CD4-positive, CD25-positive, alpha-beta regulatory T cell (primary cell): ENCODE data around the gene FRMD8. TPM values are rescaled to one million over a fixed set of nuclear protein-coding genes. Genes with fewer than 3 reads are reported as not detected.

Experiments used
- ATAC-seq, 2 donors: fragments of 150-1000 bp; cut with Tn5 transposase; one replicate each; pipeline ENCODE4 v1.10.0; 2021; ENCODE audit warnings: low read depth in 2 of 2, moderate number of reproducible peaks in 2 of 2, moderate library complexity in 1 of 2
- DNase-seq, 3 donors: peaks; one replicate each; pipeline versions ENCODE4 v3.0.0 to v3.0.0-alpha.2; 2012 to 2022; ENCODE audit warnings: mixed read lengths in 1 of 3
- H3K27ac ChIP-seq: one replicate; pipeline ENCODE4 v1.7.0; 2013; ENCODE audit warnings: mild to moderate bottlenecking, low read length; ENCODE audit not compliant: insufficient read depth, poor library complexity, severe bottlenecking
- H3K27me3 ChIP-seq: one replicate; pipeline ENCODE4 v1.7.0; 2013; ENCODE audit warnings: low read length; ENCODE audit not compliant: control insufficient read depth, insufficient read depth
- H3K36me3 ChIP-seq: one replicate; pipeline ENCODE4 v1.7.0; 2013; ENCODE audit warnings: mild to moderate bottlenecking, low read length, moderate library complexity; ENCODE audit not compliant: control insufficient read depth, insufficient read depth
- H3K4me1 ChIP-seq: 2 replicates; pipeline ENCODE4 v1.7.0; 2013; ENCODE audit warnings: mild to moderate bottlenecking, low read length; ENCODE audit not compliant: insufficient read depth, control insufficient read depth, poor library complexity, severe bottlenecking
- H3K4me3 ChIP-seq: one replicate; pipeline ENCODE4 v1.7.0; 2013; ENCODE audit warnings: low read depth, mild to moderate bottlenecking, low read length, moderate library complexity
- H3K9me3 ChIP-seq, 2 experiments: 1 replicate in 1 of 2; 2 replicates in 1 of 2; pipeline ENCODE4 v1.7.0; 2013; ENCODE audit warnings: low read length in 2 of 2, mild to moderate bottlenecking in 1 of 2, moderate library complexity in 1 of 2; ENCODE audit not compliant: control insufficient read depth in 2 of 2
- H3K27ac Mint-ChIP-seq, 3 donors: one replicate each; pipeline ENCODE4 v1.8.0; 2020 to 2022; ENCODE audit warnings: mild to moderate bottlenecking in 3 of 3, mixed read lengths in 3 of 3, moderate library complexity in 2 of 3
- H3K27me3 Mint-ChIP-seq: one replicate; pipeline ENCODE4 v1.8.0; 2022; ENCODE audit warnings: mild to moderate bottlenecking, mixed read lengths
- H3K36me3 Mint-ChIP-seq: one replicate; pipeline ENCODE4 v1.8.0; 2020; ENCODE audit warnings: mixed read lengths
- H3K4me1 Mint-ChIP-seq, 4 donors: one replicate each; pipeline ENCODE4 v1.8.0; 2020 to 2022; ENCODE audit warnings: mixed read lengths in 4 of 4, mild to moderate bottlenecking in 1 of 4
- H3K4me3 Mint-ChIP-seq, 4 donors: one replicate each; pipeline ENCODE4 v1.8.0; 2020 to 2022; ENCODE audit warnings: mild to moderate bottlenecking in 4 of 4, mixed read lengths in 4 of 4, moderate library complexity in 3 of 4
- H3K9me3 Mint-ChIP-seq, 7 donors: one replicate each; pipeline ENCODE4 v1.8.0; 2020 to 2022; ENCODE audit warnings: mixed read lengths in 7 of 7, mild to moderate bottlenecking in 3 of 7, moderate library complexity in 2 of 7
- polyA plus RNA-seq, 4 donors: library from polyadenylated mRNA; unstranded; fragments of 300-500 nt; fragmentation: Illumina TruSeq; gene quantifications; one replicate each; pipeline ENCODE4 v1.2.3, GENCODE V29; 2021
- total RNA-seq: library from RNA; stranded (reverse); gene quantifications from one replicate; pipeline ENCODE4 v1.2.3, GENCODE V29; 2022

FRMD8 gene
- total and polyA plus RNA-seq, 5 donors from 2014 or later: 47.4 to 55.1 (median 53.0) TPM

GRCh38 chr11:65353900-65354264, 32.6 kb upstream of the FRMD8 start:
- H3K27ac ChIP-seq: peak overlapping the region; percentile 73
- Mint-ChIP-seq H3K4me1 (peaks cover 5 to 16% (median 9%) of the 10 kb centered on the region in 4 donors), H3K9me3 (no peaks in the 10 kb centered on the region), H3K4me3 (peak overlapping the region; percentile 71 to 94 (median 78)), H3K36me3 (peaks cover 14% of the 10 kb centered on the region), H3K27ac (peak overlapping the region; percentile 68 to 95 (median 85)), H3K27me3 (peaks cover 14% of the 10 kb centered on the region)
- H3K36me3 ChIP-seq: peaks cover 35% of the 10 kb centered on the region
- peak overlapping the region; percentile 59 for H3K4me3 ChIP-seq
- H3K27me3 ChIP-seq: no peaks in the 10 kb centered on the region
- H3K9me3 ChIP-seq: no peaks in the 10 kb centered on the region
- ATAC-seq (no peak), DNase-seq (no peak)
- peaks cover 10% of the 10 kb centered on the region for H3K4me1 ChIP-seq

GRCh38 chr11:65354265-65355012, 32.0 kb upstream of the FRMD8 start, which contains the start of gene TIGD3:
Gene TIGD3, plus strand, starts transcription at chr11:65354751. Its CDS starts 1,058 bp downstream, at chr11:65355809.
- Histone ChIP-seq H3K9me3 (no peaks in the 10 kb centered on the region), H3K27ac (peak within 1 kb of the TSS; percentile 73)

GRCh38 chr11:65355013-65355775, 31.2 kb upstream of the FRMD8 start:
- Histone ChIP-seq H3K9me3 (no peaks in the 10 kb centered on the region), H3K27me3 (no peaks in the 10 kb centered on the region), H3K36me3 (peaks cover 23% of the 10 kb centered on the region), H3K27ac (peak overlapping the region; percentile 73), H3K4me1 (peaks cover 10% of the 10 kb centered on the region), H3K4me3 (no peak overlapping the region)
- Mint-ChIP-seq H3K36me3 (peaks cover 11% of the 10 kb centered on the region), H3K9me3 (no peaks in the 10 kb centered on the region), H3K27ac (peak overlapping the region in 2 of 3 donors; percentile 82 to 89), H3K4me1 (peaks cover 5 to 18% (median 9%) of the 10 kb centered on the region in 4 donors), H3K27me3 (peaks cover 14% of the 10 kb centered on the region), H3K4me3 (peak overlapping the region; percentile 84 to 95 (median 87))
- ATAC-seq (peak in 1 of 2 donors; percentile 11), DNase-seq (peak; percentile 50 to 69 (median 55))

More at GRCh38 chr11:65354265-65355012, 32.0 kb upstream of the FRMD8 start, which contains the start of gene TIGD3:
- H3K36me3 ChIP-seq: peaks cover 30% of the 10 kb centered on the region
- peaks cover 5 to 16% (median 9%) of the 10 kb centered on the region in 4 donors for H3K4me1 Mint-ChIP-seq
- peak within 1 kb of the TSS; percentile 82 to 95 (median 89) for H3K27ac Mint-ChIP-seq
- no peaks in the 10 kb centered on the region for H3K9me3 Mint-ChIP-seq
- peaks cover 10% of the 10 kb centered on the region for H3K4me1 ChIP-seq
- peaks cover 11% of the 10 kb centered on the region for H3K36me3 Mint-ChIP-seq
- H3K27me3 Mint-ChIP-seq: peaks cover 14% of the 10 kb centered on the region
- peak; percentile 96 for ATAC-seq
- peak within 1 kb of the TSS; percentile 59 for H3K4me3 ChIP-seq
- peak within 1 kb of the TSS; percentile 84 to 95 (median 92) for H3K4me3 Mint-ChIP-seq
- H3K27me3 ChIP-seq: no peaks in the 10 kb centered on the region
- DNase-seq: peak; percentile 94 to 98 (median 97)

- ATAC-seq (no peak), DNase-seq (no peak)
- H3K9me3 ChIP-seq: no peaks in the 10 kb centered on the region
- Mint-ChIP-seq H3K4me1 (peaks cover 5 to 18% (median 9%) of the 10 kb centered on the region in 4 donors), H3K27me3 (peaks cover 14% of the 10 kb centered on the region), H3K4me3 (peak overlapping the region; percentile 77 to 95 (median 86)), H3K27ac (peak overlapping the region in 1 of 3 donors; percentile 59), H3K36me3 (peaks cover 11% of the 10 kb centered on the region), H3K9me3 (no peaks in the 10 kb centered on the region)
- peaks cover 10% of the 10 kb centered on the region for H3K4me1 ChIP-seq
- peaks cover 17% of the 10 kb centered on the region for H3K36me3 ChIP-seq
- H3K27ac ChIP-seq: no peak overlapping the region
- no peak overlapping the region for H3K4me3 ChIP-seq
- no peaks in the 10 kb centered on the region for H3K27me3 ChIP-seq
Observed at GRCh38 chr11:65355776-65356393, 30.6 kb upstream of the FRMD8 start.

GRCh38 chr11:65356394-65356972, 30.0 kb upstream of the FRMD8 start:
- no peak overlapping the region for H3K4me3 ChIP-seq
- ATAC-seq (no peak), DNase-seq (no peak)
- H3K4me3 Mint-ChIP-seq: peak overlapping the region in 3 of 4 donors; percentile 77 to 95 (median 83)
- no peaks in the 10 kb centered on the region for H3K27me3 ChIP-seq
- H3K36me3 Mint-ChIP-seq: peaks cover 9% of the 10 kb centered on the region
- no peak overlapping the region for H3K27ac ChIP-seq
- H3K4me1 ChIP-seq: peaks cover 10% of the 10 kb centered on the region
- H3K9me3 ChIP-seq: no peaks in the 10 kb centered on the region
- peaks cover 11% of the 10 kb centered on the region for H3K36me3 ChIP-seq
- peaks cover 5 to 18% (median 8%) of the 10 kb centered on the region in 4 donors for H3K4me1 Mint-ChIP-seq
- H3K27me3 Mint-ChIP-seq: peaks cover 14% of the 10 kb centered on the region
- no peak overlapping the region for H3K27ac Mint-ChIP-seq
- no peaks in the 10 kb centered on the region for H3K9me3 Mint-ChIP-seq

- no peaks in the 10 kb centered on the region for H3K9me3 Mint-ChIP-seq
- Histone ChIP-seq H3K27me3 (no peaks in the 10 kb centered on the region), H3K36me3 (no peaks in the 10 kb centered on the region), H3K4me1 (peaks cover 10% of the 10 kb centered on the region), H3K4me3 (no peak overlapping the region), H3K9me3 (no peaks in the 10 kb centered on the region), H3K27ac (no peak overlapping the region)
- peak overlapping the region in 3 of 4 donors; percentile 32 to 72 (median 35) for H3K4me3 Mint-ChIP-seq
- peaks cover 14% of the 10 kb centered on the region for H3K27me3 Mint-ChIP-seq
- no peak for ATAC-seq
- peaks cover 3 to 18% (median 5%) of the 10 kb centered on the region in 4 donors for H3K4me1 Mint-ChIP-seq
- peak overlapping the region in 1 of 3 donors; percentile 58 for H3K27ac Mint-ChIP-seq
- no peaks in the 10 kb centered on the region for H3K36me3 Mint-ChIP-seq
- DNase-seq: no peak
Observed at GRCh38 chr11:65357856-65358356, 28.5 kb upstream of the FRMD8 start.
